ENCODE results near the gene RPL4. TPM values are rescaled to one million over a fixed set of nuclear protein-coding genes. Genes with fewer than 3 reads are reported as not detected.

Gene RPL4
- total and polyA plus RNA-seq, 9 donors, result 5,514 to 8,508 (median 6,271) TPM

- Histone ChIP-seq H3K4me3 (ENCODE audit: low read length) (peak within 1 kb of the TSS; percentile 95), H3K36me3 (ENCODE audit: control insufficient read depth, insufficient read depth, low read length) (peaks cover 57% of the 10 kb centered on the region), H3K9me3 (replicated peaks; ENCODE audit: control insufficient read depth, low read depth, low read length) (no peaks in the 10 kb centered on the region), H3K27me3 (ENCODE audit: control insufficient read depth, insufficient read depth, low read length) (no peaks in the 10 kb centered on the region), H3K27ac (ENCODE audit: low read length) (peak within 1 kb of the TSS; percentile 93), H3K4me1 (ENCODE audit: control insufficient read depth, insufficient read depth, low read length) (peaks cover 14% of the 10 kb centered on the region)
- peak; percentile 98 for DNase-seq
- WGBS (ENCODE audit: insufficient coverage), result 6% methylated on average over 39 of the region's 43 CpGs
Measured at GRCh38 chr15:66497502-66498455, 6.9 kb downstream of the RPL4 start, which contains the start of gene SNAPC5. TSS of gene SNAPC5 (minus strand) at chr15:66497762. CDS start at chr15:66497731, 31 bp downstream.

DNA sequence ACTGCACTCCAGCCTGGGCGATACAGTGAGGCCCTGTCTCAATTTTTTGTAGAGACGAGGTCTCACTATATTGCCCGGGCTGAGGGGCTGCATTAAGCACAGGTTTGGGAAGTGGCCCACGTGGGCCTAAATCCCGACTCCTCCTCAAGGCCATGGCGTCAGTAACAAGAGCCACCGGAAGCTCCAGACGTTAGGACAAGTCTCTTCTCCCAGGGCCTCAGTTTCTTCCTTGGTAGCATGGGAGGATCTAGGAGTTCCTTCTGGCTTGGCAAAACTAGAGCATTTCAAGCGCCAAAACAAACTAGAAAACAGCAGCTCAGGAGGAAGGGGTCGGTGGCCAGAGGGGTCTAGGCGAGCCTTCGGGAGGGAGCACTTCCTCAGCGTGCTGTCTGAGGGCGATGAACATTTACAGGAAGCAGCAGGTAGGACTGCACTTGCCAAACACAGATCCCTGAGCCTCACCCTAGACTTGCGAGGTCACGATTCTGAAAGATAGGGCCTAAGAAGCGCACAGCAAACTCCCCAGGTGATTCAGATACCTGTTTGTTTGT is 7.6 kb downstream of the RPL4 start:
- Histone ChIP-seq H3K9me3 (replicated peaks; ENCODE audit: control insufficient read depth, low read depth, low read length) (no peaks in the 10 kb centered on the region), H3K27me3 (ENCODE audit: control insufficient read depth, insufficient read depth, low read length) (no peaks in the 10 kb centered on the region), H3K36me3 (ENCODE audit: control insufficient read depth, insufficient read depth, low read length) (peaks cover 56% of the 10 kb centered on the region), H3K4me3 (ENCODE audit: low read length) (peak overlapping the region; percentile 95), H3K27ac (ENCODE audit: low read length) (peak overlapping the region; percentile 93), H3K4me1 (ENCODE audit: control insufficient read depth, insufficient read depth, low read length) (peaks cover 10% of the 10 kb centered on the region)
- DNase-seq, result no peak
- 23% methylated on average over 11 of the region's 17 CpGs for WGBS (ENCODE audit: insufficient coverage)

DNA sequence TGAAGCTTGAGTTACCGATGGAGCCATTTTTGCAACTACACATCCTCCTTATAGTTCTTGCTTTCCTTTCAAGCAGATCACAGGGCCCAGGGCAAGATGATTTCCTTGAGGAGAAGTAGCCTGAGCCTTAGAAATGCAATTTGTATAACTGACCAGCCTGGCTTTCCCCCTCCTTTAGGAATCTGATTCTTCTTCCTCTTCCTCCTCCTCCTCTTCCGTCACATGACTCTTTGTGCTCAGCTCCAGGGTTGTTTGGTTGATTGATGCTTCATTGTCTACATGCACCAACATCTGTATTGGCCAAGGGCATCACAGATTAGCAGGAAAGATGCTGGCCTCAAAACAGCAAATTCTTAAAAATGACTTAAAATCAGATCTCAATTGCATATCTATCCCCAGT is 10.4 kb downstream of the RPL4 start:
- no peaks in the 10 kb centered on the region for H3K9me3 ChIP-seq (replicated peaks; ENCODE audit: control insufficient read depth, low read depth, low read length)
- H3K4me3 ChIP-seq (ENCODE audit: low read length), result no peak overlapping the region
- DNase-seq, result no peak
- no peak overlapping the region for H3K27ac ChIP-seq (ENCODE audit: low read length)
- H3K36me3 ChIP-seq (ENCODE audit: control insufficient read depth, insufficient read depth, low read length), result peaks cover 56% of the 10 kb centered on the region
- peaks cover 10% of the 10 kb centered on the region for H3K4me1 ChIP-seq (ENCODE audit: control insufficient read depth, insufficient read depth, low read length)
- no CpG with 5 or more reads among the region's 2 CpGs for WGBS (ENCODE audit: insufficient coverage)
- no peaks in the 10 kb centered on the region for H3K27me3 ChIP-seq (ENCODE audit: control insufficient read depth, insufficient read depth, low read length)

GRCh38 chr15:66491846-66492245 is 12.8 kb downstream of the RPL4 start:
- WGBS (ENCODE audit: insufficient coverage), result no CpG with 5 or more reads among the region's 3 CpGs
- Histone ChIP-seq H3K27me3 (ENCODE audit: control insufficient read depth, insufficient read depth, low read length) (no peaks in the 10 kb centered on the region), H3K27ac (ENCODE audit: low read length) (no peak overlapping the region), H3K9me3 (replicated peaks; ENCODE audit: control insufficient read depth, low read depth, low read length) (no peaks in the 10 kb centered on the region), H3K36me3 (ENCODE audit: control insufficient read depth, insufficient read depth, low read length) (peaks cover 70% of the 10 kb centered on the region), H3K4me1 (ENCODE audit: control insufficient read depth, insufficient read depth, low read length) (peaks cover 6% of the 10 kb centered on the region), H3K4me3 (ENCODE audit: low read length) (no peak overlapping the region)
- DNase-seq, result no peak

- Histone ChIP-seq H3K27ac (ENCODE audit: low read length) (no peak overlapping the region), H3K36me3 (ENCODE audit: control insufficient read depth, insufficient read depth, low read length) (peaks cover 77% of the 10 kb centered on the region), H3K4me1 (ENCODE audit: control insufficient read depth, insufficient read depth, low read length) (peaks cover 3% of the 10 kb centered on the region), H3K27me3 (ENCODE audit: control insufficient read depth, insufficient read depth, low read length) (no peaks in the 10 kb centered on the region), H3K9me3 (replicated peaks; ENCODE audit: control insufficient read depth, low read depth, low read length) (no peaks in the 10 kb centered on the region), H3K4me3 (ENCODE audit: low read length) (no peak overlapping the region)
- DNase-seq, result no peak
- 80% methylated on average over 5 of the region's 6 CpGs for WGBS (ENCODE audit: insufficient coverage)
Measured at GRCh38 chr15:66489179-66489791, 15.4 kb downstream of the RPL4 start.

DNA sequence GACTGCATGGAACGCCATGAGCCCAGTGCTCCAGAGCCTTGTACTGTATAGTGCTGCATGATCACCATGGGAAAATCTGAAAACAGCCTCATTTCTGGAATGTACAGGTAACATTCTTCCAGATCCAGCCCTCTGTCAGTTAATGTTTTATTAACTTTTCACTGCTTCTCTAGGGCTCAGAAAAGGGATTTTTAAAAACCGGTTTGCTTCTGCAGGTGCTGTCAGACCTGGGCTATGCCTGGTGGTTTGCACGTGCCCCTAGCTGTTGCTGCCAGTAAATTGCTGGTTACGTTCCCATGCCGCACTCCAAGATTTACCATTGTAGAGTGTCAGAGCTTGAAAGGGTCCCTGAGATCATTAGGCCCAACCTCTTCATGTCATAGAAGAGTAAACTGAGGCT is 16.1 kb downstream of the RPL4 start:
- H3K9me3 ChIP-seq (replicated peaks; ENCODE audit: control insufficient read depth, low read depth, low read length), result no peaks in the 10 kb centered on the region
- peaks cover 75% of the 10 kb centered on the region for H3K36me3 ChIP-seq (ENCODE audit: control insufficient read depth, insufficient read depth, low read length)
- H3K27ac ChIP-seq (ENCODE audit: low read length), result no peak overlapping the region
- no peak for DNase-seq
- no peaks in the 10 kb centered on the region for H3K27me3 ChIP-seq (ENCODE audit: control insufficient read depth, insufficient read depth, low read length)
- H3K4me1 ChIP-seq (ENCODE audit: control insufficient read depth, insufficient read depth, low read length), result peaks cover 3% of the 10 kb centered on the region
- no peak overlapping the region for H3K4me3 ChIP-seq (ENCODE audit: low read length)
- 90% methylated on average over 4 of the region's 5 CpGs for WGBS (ENCODE audit: insufficient coverage)

- WGBS (ENCODE audit: insufficient coverage), result no CpG with 5 or more reads among the region's 3 CpGs
- peaks cover 77% of the 10 kb centered on the region for H3K36me3 ChIP-seq (ENCODE audit: control insufficient read depth, insufficient read depth, low read length)
- no peaks in the 10 kb centered on the region for H3K27me3 ChIP-seq (ENCODE audit: control insufficient read depth, insufficient read depth, low read length)
Measured at GRCh38 chr15:66486887-66487286, 17.8 kb downstream of the RPL4 start.

DNA sequence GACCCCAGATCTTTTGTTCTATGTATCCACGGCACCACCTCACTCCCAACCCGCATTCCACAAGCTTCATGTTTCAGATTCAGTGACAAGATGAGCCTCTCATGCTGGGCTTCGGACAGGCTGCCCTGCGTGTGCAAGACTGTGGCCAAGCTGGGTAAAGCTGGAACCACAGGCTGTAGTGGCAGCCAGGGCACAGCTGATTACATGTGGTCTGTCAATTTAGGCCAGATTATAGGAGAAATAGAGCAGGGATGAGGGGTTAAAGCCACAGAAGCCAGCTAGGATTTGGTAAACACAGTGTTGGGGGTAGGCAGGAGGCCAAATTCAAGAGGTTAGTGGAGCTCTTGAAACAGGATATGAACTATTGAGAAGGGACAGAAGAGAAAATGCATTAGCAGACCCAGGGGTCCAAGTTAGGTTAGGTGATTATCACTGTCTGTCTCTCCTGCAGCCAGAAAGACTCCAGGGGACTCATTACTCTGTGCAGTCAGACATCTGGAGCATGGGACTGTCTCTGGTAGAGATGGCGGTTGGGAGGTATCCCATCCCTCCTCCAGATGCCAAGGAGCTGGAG is 20.0 kb downstream of the RPL4 start:
- H3K4me3 ChIP-seq (ENCODE audit: low read length), result no peak overlapping the region
- H3K27me3 ChIP-seq (ENCODE audit: control insufficient read depth, insufficient read depth, low read length), result no peaks in the 10 kb centered on the region
- no peak overlapping the region for H3K27ac ChIP-seq (ENCODE audit: low read length)
- peaks cover 73% of the 10 kb centered on the region for H3K36me3 ChIP-seq (ENCODE audit: control insufficient read depth, insufficient read depth, low read length)
- DNase-seq, result no peak
- WGBS (ENCODE audit: insufficient coverage), result 93% methylated on average over 4 of the region's 5 CpGs
- peaks cover 3% of the 10 kb centered on the region for H3K4me1 ChIP-seq (ENCODE audit: control insufficient read depth, insufficient read depth, low read length)
- H3K9me3 ChIP-seq (replicated peaks; ENCODE audit: control insufficient read depth, low read depth, low read length), result no peaks in the 10 kb centered on the region

More at GRCh38 chr15:66486887-66487286, 17.8 kb downstream of the RPL4 start:
- DNase-seq, result no peak
- Histone ChIP-seq H3K4me3 (ENCODE audit: low read length) (no peak overlapping the region), H3K4me1 (ENCODE audit: control insufficient read depth, insufficient read depth, low read length) (peaks cover 3% of the 10 kb centered on the region), H3K27ac (ENCODE audit: low read length) (no peak overlapping the region), H3K9me3 (replicated peaks; ENCODE audit: control insufficient read depth, low read depth, low read length) (no peaks in the 10 kb centered on the region)

- WGBS (ENCODE audit: insufficient coverage), result 92% methylated on average over 2 of the region's 3 CpGs
- no peak for DNase-seq
- Histone ChIP-seq H3K4me3 (ENCODE audit: low read length) (no peak overlapping the region), H3K27ac (ENCODE audit: low read length) (no peak overlapping the region), H3K9me3 (replicated peaks; ENCODE audit: control insufficient read depth, low read depth, low read length) (no peaks in the 10 kb centered on the region), H3K36me3 (ENCODE audit: control insufficient read depth, insufficient read depth, low read length) (peaks cover 59% of the 10 kb centered on the region), H3K27me3 (ENCODE audit: control insufficient read depth, insufficient read depth, low read length) (no peaks in the 10 kb centered on the region), H3K4me1 (ENCODE audit: control insufficient read depth, insufficient read depth, low read length) (peaks cover 3% of the 10 kb centered on the region)
Measured at GRCh38 chr15:66483131-66483566, 21.5 kb downstream of the RPL4 start.

GRCh38 chr15:66482539-66482938 is 22.1 kb downstream of the RPL4 start:
- 95% methylated on average over 7 of the region's 9 CpGs for WGBS (ENCODE audit: insufficient coverage)
- Histone ChIP-seq H3K27me3 (ENCODE audit: control insufficient read depth, insufficient read depth, low read length) (no peaks in the 10 kb centered on the region), H3K4me3 (ENCODE audit: low read length) (no peak overlapping the region), H3K4me1 (ENCODE audit: control insufficient read depth, insufficient read depth, low read length) (peaks cover 3% of the 10 kb centered on the region), H3K9me3 (replicated peaks; ENCODE audit: control insufficient read depth, low read depth, low read length) (no peaks in the 10 kb centered on the region), H3K27ac (ENCODE audit: low read length) (no peak overlapping the region), H3K36me3 (ENCODE audit: control insufficient read depth, insufficient read depth, low read length) (peaks cover 53% of the 10 kb centered on the region)
- no peak for DNase-seq

Measured in muscle of leg (tissue), 11 donors.